ENCODE data around the gene PNLIP. TPM values are rescaled to one million over a fixed set of nuclear protein-coding genes. Genes with fewer than 3 reads are reported as not detected.

The PNLIP gene
- total RNA-seq, result not detected in 2 replicates

DNA sequence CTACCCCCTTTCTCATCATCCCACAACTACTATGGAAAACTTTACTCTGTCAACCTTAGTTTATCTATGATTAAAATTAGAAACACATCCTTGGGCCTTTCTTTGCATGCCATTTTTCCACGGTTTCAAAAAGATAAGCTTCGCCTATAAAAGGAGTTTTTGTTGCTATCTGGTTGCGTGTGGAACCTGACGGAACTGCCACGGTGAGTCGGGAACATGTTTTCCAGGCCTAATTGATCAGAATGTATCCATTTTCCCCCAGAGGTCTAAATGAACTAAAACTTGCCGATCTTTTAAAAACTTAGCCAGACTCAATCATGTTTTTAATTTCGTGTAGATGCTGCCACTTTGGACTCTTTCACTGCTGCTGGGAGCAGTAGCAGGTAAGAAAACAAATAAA is at the start of gene PNLIP:
Gene PNLIP, plus strand, starts transcription at position 176 of the 400 bp plus-strand sequence. Its CDS starts 162 bp downstream, at position 338.
- Mint-ChIP-seq H3K36me3 (ENCODE audit: low read depth) (no peaks in the 10 kb centered on the region), H3K27me3 (no peaks in the 10 kb centered on the region), H3K4me3 (no peak within 1 kb of the TSS), H3K27ac (no peak within 1 kb of the TSS), H3K9me3 (no peaks in the 10 kb centered on the region), H3K4me1 (no peaks in the 10 kb centered on the region)
- ATAC-seq (ENCODE audit: low read depth) (no peak), DNase-seq (no peak)
- intact Hi-C loops (cut with micrococcal nuclease), result no loop called here
- ChIA-PET POLR2A (no interaction called here), CTCF (no interaction called here)
- TF ChIP-seq, protein P1, sequence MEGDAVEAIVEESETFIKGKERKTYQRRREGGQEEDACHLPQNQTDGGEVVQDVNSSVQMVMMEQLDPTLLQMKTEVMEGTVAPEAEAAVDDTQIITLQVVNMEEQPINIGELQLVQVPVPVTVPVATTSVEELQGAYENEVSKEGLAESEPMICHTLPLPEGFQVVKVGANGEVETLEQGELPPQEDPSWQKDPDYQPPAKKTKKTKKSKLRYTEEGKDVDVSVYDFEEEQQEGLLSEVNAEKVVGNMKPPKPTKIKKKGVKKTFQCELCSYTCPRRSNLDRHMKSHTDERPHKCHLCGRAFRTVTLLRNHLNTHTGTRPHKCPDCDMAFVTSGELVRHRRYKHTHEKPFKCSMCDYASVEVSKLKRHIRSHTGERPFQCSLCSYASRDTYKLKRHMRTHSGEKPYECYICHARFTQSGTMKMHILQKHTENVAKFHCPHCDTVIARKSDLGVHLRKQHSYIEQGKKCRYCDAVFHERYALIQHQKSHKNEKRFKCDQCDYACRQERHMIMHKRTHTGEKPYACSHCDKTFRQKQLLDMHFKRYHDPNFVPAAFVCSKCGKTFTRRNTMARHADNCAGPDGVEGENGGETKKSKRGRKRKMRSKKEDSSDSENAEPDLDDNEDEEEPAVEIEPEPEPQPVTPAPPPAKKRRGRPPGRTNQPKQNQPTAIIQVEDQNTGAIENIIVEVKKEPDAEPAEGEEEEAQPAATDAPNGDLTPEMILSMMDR (IDR thresholded peaks at IDR 0.05), result no peak

- no peaks in the 10 kb centered on the region for H3K27me3 Mint-ChIP-seq
- TF ChIP-seq, protein P1 (IDR thresholded peaks at IDR 0.05), result no peak
- H3K4me1 Mint-ChIP-seq, result no peaks in the 10 kb centered on the region
- no peak for ATAC-seq (ENCODE audit: low read depth)
- intact Hi-C loops (cut with micrococcal nuclease), result no loop called here
- H3K27ac Mint-ChIP-seq, result no peak overlapping the region
- no peaks in the 10 kb centered on the region for H3K9me3 Mint-ChIP-seq
- CTCF ChIA-PET, result no interaction called here
- H3K36me3 Mint-ChIP-seq (ENCODE audit: low read depth), result no peaks in the 10 kb centered on the region
- no peak for DNase-seq
- H3K4me3 Mint-ChIP-seq, result no peak overlapping the region
- POLR2A ChIA-PET, result no interaction called here
These were observed 40.9 kb upstream of the PNLIP start for GRCh38 chr10:116504786-116505185.

GRCh38 chr10:116510565-116510964 is 35.2 kb upstream of the PNLIP start:
- Mint-ChIP-seq H3K27ac (no peak overlapping the region), H3K36me3 (ENCODE audit: low read depth) (no peaks in the 10 kb centered on the region), H3K4me1 (no peaks in the 10 kb centered on the region), H3K27me3 (no peaks in the 10 kb centered on the region), H3K9me3 (no peaks in the 10 kb centered on the region), H3K4me3 (no peak overlapping the region)
- DNase-seq, result no peak
- TF ChIP-seq, protein P1 (IDR thresholded peaks at IDR 0.05), result no peak
- ATAC-seq (ENCODE audit: low read depth), result no peak
- ChIA-PET POLR2A (no interaction called here), CTCF (no interaction called here)
- intact Hi-C loops (cut with micrococcal nuclease), result no loop called here

DNA sequence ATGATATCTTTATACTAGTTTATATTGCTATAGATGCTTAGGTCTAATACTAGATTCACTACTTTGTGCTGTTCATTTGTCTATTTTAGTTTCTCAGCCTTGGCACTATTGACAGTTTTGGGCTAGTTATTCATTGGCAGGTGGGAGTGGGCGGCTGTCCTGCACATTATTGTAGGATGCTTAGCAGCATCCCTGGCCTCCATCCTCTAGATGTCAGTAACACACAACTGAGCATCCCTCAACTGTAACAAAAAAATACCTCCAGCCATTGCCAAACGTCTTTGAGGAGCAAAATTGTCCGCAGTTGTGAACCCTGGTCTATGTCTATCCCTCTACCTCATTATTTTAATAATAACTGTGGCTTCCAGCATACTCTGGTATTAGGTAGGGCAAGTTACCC is 34.4 kb upstream of the PNLIP start:
- Mint-ChIP-seq H3K27ac (no peak overlapping the region), H3K4me3 (no peak overlapping the region), H3K4me1 (no peaks in the 10 kb centered on the region), H3K9me3 (no peaks in the 10 kb centered on the region), H3K36me3 (ENCODE audit: low read depth) (no peaks in the 10 kb centered on the region), H3K27me3 (no peaks in the 10 kb centered on the region)
- ChIA-PET POLR2A (no interaction called here), CTCF (no interaction called here)
- TF ChIP-seq, protein P1 (IDR thresholded peaks at IDR 0.05), result no peak
- intact Hi-C loops (cut with micrococcal nuclease), result no loop called here
- ATAC-seq (ENCODE audit: low read depth) (no peak), DNase-seq (no peak)

DNA sequence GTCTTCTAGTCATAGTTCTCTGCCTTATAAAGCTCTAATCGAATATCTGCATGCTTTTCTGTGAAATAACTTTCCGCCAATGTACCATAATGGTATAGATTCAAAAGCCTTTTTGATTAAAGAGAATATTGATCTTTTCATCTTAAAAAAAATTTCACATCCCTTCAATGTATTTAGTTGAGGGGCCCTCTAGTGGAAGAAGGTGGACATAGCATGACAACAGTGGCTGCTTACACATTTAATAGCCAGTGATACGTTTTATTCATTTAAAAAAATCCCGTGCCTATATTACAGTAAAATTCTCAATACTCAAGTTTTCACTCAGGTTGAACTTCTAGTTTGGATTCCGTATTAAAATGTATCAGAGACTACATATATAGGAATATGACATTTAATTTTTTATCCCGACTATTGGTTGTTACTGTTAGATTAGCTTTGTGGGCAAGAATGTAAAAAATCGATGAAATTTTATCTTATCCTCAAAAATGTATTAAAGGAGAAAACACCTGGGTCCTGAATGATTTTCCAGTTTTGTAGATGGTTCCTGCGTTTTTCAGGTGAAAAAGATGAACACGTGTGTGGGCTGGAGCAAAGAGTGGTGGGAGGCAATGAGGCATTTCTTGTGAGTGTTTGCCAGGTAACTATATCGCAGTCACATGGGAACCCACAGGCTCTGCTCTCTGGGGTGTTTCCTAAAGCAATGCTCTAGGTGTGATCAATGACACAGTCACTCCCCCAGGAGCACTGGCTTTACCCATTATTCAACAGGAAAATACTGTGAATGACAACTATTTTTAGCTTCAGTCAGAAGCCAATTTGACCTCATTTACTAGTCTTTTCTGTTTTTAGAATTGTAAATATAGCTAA is 24.1 kb upstream of the PNLIP start:
- Mint-ChIP-seq H3K27ac (no peak overlapping the region), H3K4me1 (no peaks in the 10 kb centered on the region), H3K36me3 (ENCODE audit: low read depth) (no peaks in the 10 kb centered on the region), H3K9me3 (no peaks in the 10 kb centered on the region), H3K4me3 (no peak overlapping the region), H3K27me3 (no peaks in the 10 kb centered on the region)
- CTCF ChIA-PET, result interaction anchor here (1.4 to 1.9 kb wide), 2 partner anchors 10 to 1349 kb away, joined by 3 to 5 read pairs; no protein-coding TSS in a partner anchor
- TF ChIP-seq, protein P1 (IDR thresholded peaks at IDR 0.05), result peak; percentile 80
- DNase-seq (no peak), ATAC-seq (ENCODE audit: low read depth) (no peak)
- intact Hi-C loops (cut with micrococcal nuclease), result no loop called here
- POLR2A ChIA-PET, result no interaction called here
